ENCODE results near the gene UBE2R2.
A peak's percentile ranks its signal among the peaks of the same experiment; 100 is the strongest.

Gene UBE2R2

GRCh38 chr9:33923998-33924701 is 107.2 kb downstream of the UBE2R2 start:
- no peak for TF ChIP-seq CTCF (IDR thresholded peaks at IDR 0.05; ENCODE audit: insufficient read depth, low read length, missing control alignments)
- ChIA-PET POLR2A (no interaction called here), CTCF (interaction anchor here (0.8 to 4.7 kb wide), 19 partner anchors 10 to 455 kb away, joined by 3 to 45 read pairs (median 4); no protein-coding TSS in a partner anchor)
- H3K4me3 ChIP-seq (ENCODE audit: low read depth, low read length): no peak overlapping the region
- DNase-seq (ENCODE audit: low read depth, low spot score): no peak

- no peak for DNase-seq (ENCODE audit: low read depth, low spot score)
- POLR2A ChIA-PET: interaction anchor here (0.6 kb wide), 2 partner anchors 106 to 117 kb away, joined by 3 to 4 read pairs; no protein-coding TSS in a partner anchor
- H3K4me3 ChIP-seq (ENCODE audit: low read depth, low read length): no peak overlapping the region
- CTCF ChIA-PET: interaction anchor here (0.7 to 4.7 kb wide), 24 partner anchors 10 to 159 kb away, joined by 3 to 45 read pairs (median 4); no protein-coding TSS in a partner anchor
- peak; percentile 67 for TF ChIP-seq CTCF (IDR thresholded peaks at IDR 0.05; ENCODE audit: insufficient read depth, low read length, missing control alignments)
Observed at GRCh38 chr9:33924978-33925797, 108.2 kb downstream of the UBE2R2 start.

- DNase-seq (ENCODE audit: low read depth, low spot score): no peak
- no peak overlapping the region for H3K4me3 ChIP-seq (ENCODE audit: low read depth, low read length)
- no peak for TF ChIP-seq CTCF (IDR thresholded peaks at IDR 0.05; ENCODE audit: insufficient read depth, low read length, missing control alignments)
- ChIA-PET POLR2A (interaction anchor here (0.6 kb wide), 1 partner anchor 192 kb away, joined by 3 read pairs; no protein-coding TSS in a partner anchor), CTCF (interaction anchor here (1.3 to 4.7 kb wide), 8 partner anchors 8 to 147 kb away, joined by 3 to 45 read pairs (median 13); no protein-coding TSS in a partner anchor)
Observed at GRCh38 chr9:33926746-33927485, 110.0 kb downstream of the UBE2R2 start.

GRCh38 chr9:33927694-33928093 is 110.7 kb downstream of the UBE2R2 start:
- no peak for TF ChIP-seq CTCF (IDR thresholded peaks at IDR 0.05; ENCODE audit: insufficient read depth, low read length, missing control alignments)
- POLR2A ChIA-PET: no interaction called here
- CTCF ChIA-PET: interaction anchor here (0.7 to 4.7 kb wide), 4 partner anchors 7 to 146 kb away, joined by 3 to 45 read pairs (median 20); no protein-coding TSS in a partner anchor
- H3K4me3 ChIP-seq (ENCODE audit: low read depth, low read length): no peak overlapping the region
- DNase-seq (ENCODE audit: low read depth, low spot score): no peak

GRCh38 chr9:33931326-33931725 is 114.4 kb downstream of the UBE2R2 start:
- ChIA-PET POLR2A (no interaction called here), CTCF (interaction anchor here (1.0 to 1.3 kb wide), 2 partner anchors 11 to 12 kb away, joined by 3 to 5 read pairs; no protein-coding TSS in a partner anchor)
- no peak for DNase-seq (ENCODE audit: low read depth, low spot score)

More at GRCh38 chr9:33931326-33931725, 114.4 kb downstream of the UBE2R2 start:
- no peak overlapping the region for H3K4me3 ChIP-seq (ENCODE audit: low read depth, low read length)
- TF ChIP-seq CTCF (IDR thresholded peaks at IDR 0.05; ENCODE audit: insufficient read depth, low read length, missing control alignments): no peak
